ENCODE results near the gene CLK1. TPM values are rescaled to one million over a fixed set of nuclear protein-coding genes. Genes with fewer than 3 reads are reported as not detected.

The CLK1 gene
- total and polyA plus RNA-seq, 2 of the 13 experiments (the other 11 are each of a cell fraction or from before 2014, with no cell fraction given), result 66.6 to 101 TPM

DNA sequence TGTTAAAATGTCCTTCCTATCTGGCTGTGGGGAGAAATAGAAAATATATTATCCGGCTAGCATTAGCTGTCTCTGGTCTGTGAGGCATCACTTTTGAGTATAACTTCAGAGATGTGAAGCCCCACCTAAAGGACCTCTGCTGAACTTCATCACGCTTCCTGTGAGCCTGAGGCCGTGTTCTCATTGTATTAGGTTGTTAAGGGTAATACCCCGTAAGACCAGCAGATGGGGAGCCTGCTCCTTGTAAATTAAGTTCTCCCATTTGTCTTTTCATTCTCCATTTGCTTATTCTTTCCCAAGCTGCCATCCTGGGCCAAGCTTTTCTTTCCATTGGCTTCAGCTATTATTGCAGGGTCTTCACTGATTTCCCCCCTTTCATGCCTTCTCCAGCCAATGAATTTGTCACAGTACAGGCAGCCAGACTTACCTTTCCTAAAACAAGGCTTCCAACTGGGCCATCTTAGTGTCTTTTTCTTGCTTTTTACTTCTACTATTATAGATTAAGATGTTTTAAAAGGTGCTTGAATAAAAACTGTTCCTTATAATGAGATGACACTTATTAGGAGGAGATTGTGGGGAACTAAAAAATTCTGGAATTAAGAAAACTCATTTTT is 37.1 kb upstream of the CLK1 start (continued):
- TF ChIP-seq, protein P1, sequence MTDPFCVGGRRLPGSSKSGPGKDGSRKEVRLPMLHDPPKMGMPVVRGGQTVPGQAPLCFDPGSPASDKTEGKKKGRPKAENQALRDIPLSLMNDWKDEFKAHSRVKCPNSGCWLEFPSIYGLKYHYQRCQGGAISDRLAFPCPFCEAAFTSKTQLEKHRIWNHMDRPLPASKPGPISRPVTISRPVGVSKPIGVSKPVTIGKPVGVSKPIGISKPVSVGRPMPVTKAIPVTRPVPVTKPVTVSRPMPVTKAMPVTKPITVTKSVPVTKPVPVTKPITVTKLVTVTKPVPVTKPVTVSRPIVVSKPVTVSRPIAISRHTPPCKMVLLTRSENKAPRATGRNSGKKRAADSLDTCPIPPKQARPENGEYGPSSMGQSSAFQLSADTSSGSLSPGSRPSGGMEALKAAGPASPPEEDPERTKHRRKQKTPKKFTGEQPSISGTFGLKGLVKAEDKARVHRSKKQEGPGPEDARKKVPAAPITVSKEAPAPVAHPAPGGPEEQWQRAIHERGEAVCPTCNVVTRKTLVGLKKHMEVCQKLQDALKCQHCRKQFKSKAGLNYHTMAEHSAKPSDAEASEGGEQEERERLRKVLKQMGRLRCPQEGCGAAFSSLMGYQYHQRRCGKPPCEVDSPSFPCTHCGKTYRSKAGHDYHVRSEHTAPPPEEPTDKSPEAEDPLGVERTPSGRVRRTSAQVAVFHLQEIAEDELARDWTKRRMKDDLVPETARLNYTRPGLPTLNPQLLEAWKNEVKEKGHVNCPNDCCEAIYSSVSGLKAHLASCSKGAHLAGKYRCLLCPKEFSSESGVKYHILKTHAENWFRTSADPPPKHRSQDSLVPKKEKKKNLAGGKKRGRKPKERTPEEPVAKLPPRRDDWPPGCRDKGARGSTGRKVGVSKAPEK (CRISPR knock-in tag; IDR thresholded peaks at IDR 0.05; ENCODE audit: borderline replicate concordance), result no peak
- TF ChIP-seq HMG20A (CRISPR knock-in tag; IDR thresholded peaks at IDR 0.05; ENCODE audit: borderline replicate concordance) (no peak), GLI4 (CRISPR knock-in tag; IDR thresholded peaks at IDR 0.05; ENCODE audit: borderline replicate concordance) (no peak), FOSL1 (CRISPR knock-in tag; IDR thresholded peaks at IDR 0.05; ENCODE audit: borderline replicate concordance) (no peak), FLYWCH1 (CRISPR knock-in tag; IDR thresholded peaks at IDR 0.05) (no peak), GABPA (IDR thresholded peaks at IDR 0.05; ENCODE audit: low read depth, low read length) (no peak), GABPA (CRISPR knock-in tag; IDR thresholded peaks at IDR 0.05; ENCODE audit: low read depth) (peak; percentile 40; the same call in 1 of the 2 replicates), PPARG (CRISPR knock-in tag; conservative IDR thresholded peaks at IDR 0.05) (no peak), ZNF235 (CRISPR knock-in tag; IDR thresholded peaks at IDR 0.05; ENCODE audit: borderline replicate concordance) (no peak), MEIS2 (CRISPR knock-in tag; IDR thresholded peaks at IDR 0.05) (no peak), MED8 (CRISPR knock-in tag; IDR thresholded peaks at IDR 0.05; ENCODE audit: insufficient replicate concordance) (no peak), MTA3 (CRISPR knock-in tag; IDR thresholded peaks at IDR 0.05) (no peak), STAG1 (CRISPR knock-in tag; IDR thresholded peaks at IDR 0.05) (peak; percentile 95), ZNF891 (CRISPR knock-in tag; IDR thresholded peaks at IDR 0.05) (no peak), RFXANK (CRISPR knock-in tag; IDR thresholded peaks at IDR 0.05) (no peak), ZNF136 (CRISPR knock-in tag; IDR thresholded peaks at IDR 0.05; ENCODE audit: low read depth) (no peak), FOXK1 (CRISPR knock-in tag; IDR thresholded peaks at IDR 0.05; ENCODE audit: borderline replicate concordance, low read depth) (no peak), CHD2 (IDR thresholded peaks at IDR 0.05; ENCODE audit: low read depth, low read length) (no peak), SMARCC2 (IDR thresholded peaks at IDR 0.05) (no peak), CEBPB (IDR thresholded peaks at IDR 0.05; ENCODE audit: borderline replicate concordance, low read depth, low read length) (no peak), ZNF678 (CRISPR knock-in tag; IDR thresholded peaks at IDR 0.05) (no peak), ONECUT2 (CRISPR knock-in tag; IDR thresholded peaks at IDR 0.05) (no peak), ZFAT (CRISPR knock-in tag; conservative IDR thresholded peaks at IDR 0.05) (no peak)
- TF ChIP-seq, protein P2, sequence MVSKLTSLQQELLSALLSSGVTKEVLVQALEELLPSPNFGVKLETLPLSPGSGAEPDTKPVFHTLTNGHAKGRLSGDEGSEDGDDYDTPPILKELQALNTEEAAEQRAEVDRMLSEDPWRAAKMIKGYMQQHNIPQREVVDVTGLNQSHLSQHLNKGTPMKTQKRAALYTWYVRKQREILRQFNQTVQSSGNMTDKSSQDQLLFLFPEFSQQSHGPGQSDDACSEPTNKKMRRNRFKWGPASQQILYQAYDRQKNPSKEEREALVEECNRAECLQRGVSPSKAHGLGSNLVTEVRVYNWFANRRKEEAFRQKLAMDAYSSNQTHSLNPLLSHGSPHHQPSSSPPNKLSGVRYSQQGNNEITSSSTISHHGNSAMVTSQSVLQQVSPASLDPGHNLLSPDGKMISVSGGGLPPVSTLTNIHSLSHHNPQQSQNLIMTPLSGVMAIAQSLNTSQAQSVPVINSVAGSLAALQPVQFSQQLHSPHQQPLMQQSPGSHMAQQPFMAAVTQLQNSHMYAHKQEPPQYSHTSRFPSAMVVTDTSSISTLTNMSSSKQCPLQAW (CRISPR knock-in tag; IDR thresholded peaks at IDR 0.05), result peak; percentile 28; the same call in 1 of the 2 replicates
- TF ChIP-seq, protein P3, sequence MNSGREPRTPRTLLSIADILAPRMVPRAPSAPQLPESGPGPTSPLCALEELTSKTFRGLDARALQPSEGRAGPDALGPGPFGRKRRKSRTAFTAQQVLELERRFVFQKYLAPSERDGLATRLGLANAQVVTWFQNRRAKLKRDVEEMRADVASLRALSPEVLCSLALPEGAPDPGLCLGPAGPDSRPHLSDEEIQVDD (CRISPR knock-in tag; IDR thresholded peaks at IDR 0.05; ENCODE audit: borderline replicate concordance), result no peak
- TF ChIP-seq, protein P4, sequence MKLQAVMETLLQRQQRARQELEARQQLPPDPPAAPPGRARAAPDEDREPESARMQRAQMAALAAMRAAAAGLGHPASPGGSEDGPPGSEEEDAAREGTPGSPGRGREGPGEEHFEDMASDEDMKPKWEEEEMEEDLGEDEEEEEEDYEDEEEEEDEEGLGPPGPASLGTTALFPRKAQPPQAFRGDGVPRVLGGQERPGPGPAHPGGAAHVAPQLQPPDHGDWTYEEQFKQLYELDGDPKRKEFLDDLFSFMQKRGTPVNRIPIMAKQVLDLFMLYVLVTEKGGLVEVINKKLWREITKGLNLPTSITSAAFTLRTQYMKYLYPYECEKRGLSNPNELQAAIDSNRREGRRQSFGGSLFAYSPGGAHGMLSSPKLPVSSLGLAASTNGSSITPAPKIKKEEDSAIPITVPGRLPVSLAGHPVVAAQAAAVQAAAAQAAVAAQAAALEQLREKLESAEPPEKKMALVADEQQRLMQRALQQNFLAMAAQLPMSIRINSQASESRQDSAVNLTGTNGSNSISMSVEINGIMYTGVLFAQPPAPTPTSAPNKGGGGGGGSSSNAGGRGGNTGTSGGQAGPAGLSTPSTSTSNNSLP (IDR thresholded peaks at IDR 0.05; ENCODE audit: low read depth, low read length), result peak; percentile 58; the same call in 1 of the 2 replicates
